ENCODE data around the gene REG1A.

The REG1A gene, protein sequence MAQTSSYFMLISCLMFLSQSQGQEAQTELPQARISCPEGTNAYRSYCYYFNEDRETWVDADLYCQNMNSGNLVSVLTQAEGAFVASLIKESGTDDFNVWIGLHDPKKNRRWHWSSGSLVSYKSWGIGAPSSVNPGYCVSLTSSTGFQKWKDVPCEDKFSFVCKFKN

DNA sequence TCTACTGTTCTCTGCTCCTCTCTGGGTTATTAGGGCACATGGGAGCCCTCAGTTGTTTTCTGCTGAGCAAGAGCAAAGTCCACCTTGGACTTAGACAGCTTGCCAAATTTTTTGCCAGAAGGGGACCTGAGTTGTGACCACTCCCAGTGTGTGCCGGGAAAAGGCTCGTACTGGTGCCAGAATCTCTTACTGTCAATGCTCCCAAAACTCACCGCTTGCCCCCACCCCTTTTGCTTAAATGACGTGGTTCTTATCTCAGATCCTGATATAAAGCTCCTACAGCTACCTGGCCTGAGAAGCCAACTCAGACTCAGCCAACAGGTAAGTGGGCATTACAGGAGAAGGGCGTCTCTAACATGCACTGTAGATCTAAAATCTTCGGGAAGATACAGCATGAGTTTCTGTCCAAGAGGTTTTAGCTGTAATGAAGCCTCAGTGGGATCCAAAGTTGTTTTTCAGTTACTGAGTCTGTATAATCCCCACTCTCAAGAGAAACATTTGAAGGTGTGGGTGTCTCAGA lies at the start of gene REG1A:
Gene REG1A, plus strand, starts transcription at position 295 of the 520 bp plus-strand sequence. CDS start 374 bp downstream, outside the sequence.
- no peak for DNase-seq (ENCODE audit: low spot score)

DNA sequence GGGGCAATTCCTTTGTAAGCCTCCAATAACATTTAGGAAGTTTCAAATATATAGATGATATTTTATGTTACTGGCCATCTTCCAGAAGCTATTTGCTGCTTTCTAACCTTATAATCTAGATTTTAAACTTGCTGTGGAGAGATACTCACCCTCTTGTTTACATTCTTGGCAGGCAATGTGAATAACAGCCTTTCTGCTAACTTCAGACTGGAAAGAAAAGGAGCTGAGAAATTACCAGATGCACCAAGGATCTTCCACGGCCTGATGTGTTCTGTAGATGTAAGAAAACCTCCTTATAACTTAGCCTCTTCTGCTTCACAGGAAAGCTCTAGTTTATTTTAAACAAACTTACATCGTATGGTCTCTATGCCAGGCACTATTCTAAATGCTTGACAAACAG lies 49.2 kb upstream of the REG1A start:
- DNase-seq (ENCODE audit: low spot score): no peak

DNA sequence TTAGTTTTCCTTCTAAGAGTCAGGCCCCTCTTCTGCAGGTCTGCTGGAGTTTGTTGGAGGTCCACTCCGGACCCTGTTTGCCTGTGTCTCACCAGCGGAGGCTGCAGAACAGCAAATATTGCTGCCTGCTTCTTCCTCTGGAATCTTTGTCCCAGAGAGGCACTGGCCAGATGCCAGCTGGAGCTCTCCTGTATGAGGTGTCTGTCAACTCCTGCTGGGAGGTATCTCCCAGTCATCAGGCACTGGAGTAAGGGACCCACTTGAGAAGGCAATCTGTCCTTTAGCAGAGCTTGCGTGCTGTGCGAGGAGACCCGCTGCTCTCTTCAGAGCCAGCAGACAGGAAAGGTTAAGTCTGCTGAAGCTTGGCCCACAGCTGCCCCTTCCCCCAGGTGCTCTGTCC lies 37.3 kb upstream of the REG1A start:
- DNase-seq (ENCODE audit: low spot score): no peak

DNA sequence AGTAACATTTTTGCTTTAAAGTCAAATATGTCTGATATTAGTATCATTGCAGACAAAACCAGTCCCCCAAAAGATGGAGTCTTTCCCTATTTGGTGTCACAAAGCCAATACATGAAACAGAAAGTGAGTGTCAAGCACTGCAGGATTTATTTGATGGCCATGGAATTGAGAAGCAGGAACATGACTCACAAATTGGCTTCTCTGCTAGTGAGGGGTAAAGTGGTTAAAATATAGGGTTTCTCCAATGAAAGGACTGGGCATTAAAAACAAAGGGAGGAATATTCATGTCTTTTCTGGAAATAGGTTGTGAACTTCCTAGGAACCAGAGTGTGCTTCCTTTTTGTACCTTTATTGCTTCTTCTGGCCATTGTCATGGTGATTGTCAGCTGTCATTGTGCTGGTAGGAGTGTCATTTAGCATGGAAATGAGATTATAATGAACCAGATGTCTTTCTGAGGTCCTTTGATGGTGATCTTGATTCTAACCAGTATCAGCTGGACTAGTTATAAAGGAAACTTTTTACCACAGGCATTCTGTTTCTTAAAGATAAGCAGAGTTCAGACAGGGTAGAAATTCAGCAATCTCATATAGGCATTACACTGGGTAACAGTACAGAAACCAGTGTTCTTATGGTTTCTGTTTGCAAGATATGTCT lies 36.6 kb upstream of the REG1A start:
- no peak for DNase-seq (ENCODE audit: low spot score)

DNA sequence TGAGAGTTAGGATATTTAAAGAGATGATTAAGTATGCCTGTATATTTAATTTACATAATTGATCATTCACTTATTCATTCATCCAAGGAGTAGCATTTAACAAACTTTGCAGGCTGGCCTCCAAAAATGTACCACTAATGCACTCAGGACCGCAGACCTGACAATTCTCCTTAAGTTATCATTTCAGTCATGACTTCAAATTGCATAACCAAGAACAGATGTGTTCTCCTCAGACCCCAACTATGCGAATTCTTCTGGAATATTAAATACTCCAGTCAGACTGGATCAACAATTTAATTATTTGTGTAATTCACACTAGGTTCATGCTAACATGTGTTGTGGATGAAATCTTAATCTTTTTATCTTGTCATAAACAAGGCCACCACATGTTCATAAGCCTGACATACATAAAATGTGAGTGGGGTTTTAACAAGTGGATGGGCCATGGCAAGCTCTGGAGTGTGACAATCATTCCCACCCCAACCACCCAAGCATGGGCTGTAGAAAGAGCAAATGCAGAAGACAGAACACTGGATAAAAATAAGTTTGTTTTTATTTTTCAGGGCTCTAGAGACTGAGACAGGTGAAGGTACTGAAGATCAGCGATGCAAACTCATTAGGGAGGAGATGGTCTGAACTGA lies 35.7 kb upstream of the REG1A start:
- no peak for DNase-seq (ENCODE audit: low spot score)

DNA sequence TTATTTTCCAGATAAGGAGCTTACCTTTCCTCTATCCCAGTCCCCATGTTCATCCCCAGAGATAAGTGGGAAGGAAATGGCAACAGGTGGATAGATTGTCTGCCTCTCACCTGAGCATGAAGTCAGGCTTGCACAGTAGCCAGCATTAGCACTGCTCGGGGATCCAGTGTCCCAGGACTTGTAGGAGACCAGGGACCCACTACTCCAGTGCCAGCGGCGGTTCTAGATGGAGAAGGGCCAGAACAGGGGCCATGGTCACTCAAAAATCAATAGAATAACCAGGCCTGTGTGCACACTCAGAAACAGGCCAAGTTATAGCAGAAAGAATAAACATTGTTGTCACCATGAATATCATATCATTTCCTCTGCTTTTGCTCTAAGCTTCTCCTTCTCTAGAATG lies 34.9 kb upstream of the REG1A start:
- DNase-seq (ENCODE audit: low spot score): no peak

DNA sequence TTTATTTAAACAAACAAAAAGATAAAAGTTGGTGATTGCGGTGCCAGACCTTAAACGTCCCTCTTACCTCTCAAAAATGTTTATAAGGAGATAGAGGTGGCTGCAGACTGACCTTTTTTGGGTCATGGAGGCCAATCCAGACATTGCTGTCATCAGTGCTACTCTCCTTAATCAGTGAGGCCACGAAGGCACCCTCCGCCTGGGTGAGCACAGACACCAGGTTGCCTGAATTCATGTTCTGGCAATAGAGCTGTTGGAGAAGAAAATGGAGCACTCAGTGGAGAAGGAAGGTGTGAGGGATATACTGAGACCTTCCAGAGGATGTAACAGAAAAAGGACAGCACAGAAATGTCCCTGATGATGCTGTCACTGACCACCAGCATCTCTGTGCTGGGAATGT lies 34.0 kb upstream of the REG1A start:
- DNase-seq (ENCODE audit: low spot score): no peak

DNA sequence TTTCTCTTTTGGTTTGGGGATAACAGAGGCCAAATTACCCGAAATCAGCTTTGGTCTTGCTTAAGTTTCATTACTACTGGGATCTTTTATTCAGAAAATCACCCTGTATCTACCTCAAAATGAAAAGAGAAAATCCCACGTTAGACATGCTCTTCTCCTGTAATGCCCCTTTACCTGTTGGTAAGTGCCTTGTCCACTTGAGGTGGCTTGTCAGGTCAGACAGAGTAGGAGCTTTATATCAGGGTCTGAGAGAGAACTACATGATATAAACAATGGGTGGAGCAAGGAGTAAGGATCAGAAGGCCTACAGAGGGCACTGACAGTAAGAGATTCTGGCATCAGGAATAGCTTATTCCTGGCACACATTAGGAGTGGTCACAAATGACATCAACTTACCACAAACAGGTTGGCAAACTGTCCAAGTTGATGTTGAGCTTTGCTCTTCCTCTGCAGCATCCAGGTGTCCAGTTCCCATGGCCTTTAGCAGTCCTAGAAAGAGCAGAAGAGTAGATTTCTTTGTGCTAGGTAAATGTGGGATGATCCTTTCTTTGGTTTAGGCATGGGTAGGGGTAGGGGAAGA lies 32.4 kb upstream of the REG1A start, which contains the start of gene REG1B:
Gene REG1B, minus strand, starts transcription at position 209 of the 580 bp plus-strand sequence. CDS start 381 bp downstream, outside the sequence.
- no peak for DNase-seq (ENCODE audit: low spot score)

DNA sequence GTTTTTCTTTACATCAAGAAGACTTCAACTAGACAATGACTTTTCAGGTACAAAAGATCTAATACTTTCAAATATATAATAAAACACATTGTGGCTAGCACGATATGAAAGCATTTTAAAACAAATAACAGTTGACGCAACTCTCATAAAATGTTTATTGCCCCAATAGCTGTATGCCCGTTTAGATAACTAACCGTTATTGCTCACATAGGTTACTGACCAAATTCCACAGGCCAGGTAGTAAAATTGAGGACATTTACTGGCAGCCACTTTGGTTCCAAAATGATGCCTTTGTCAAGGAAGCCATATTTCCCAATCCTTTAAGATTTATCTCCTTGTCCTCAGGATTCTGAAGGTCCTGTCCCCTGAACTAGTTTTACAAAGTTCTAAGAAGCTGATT lies 29.6 kb upstream of the REG1A start:
- no peak for DNase-seq (ENCODE audit: low spot score)

DNA sequence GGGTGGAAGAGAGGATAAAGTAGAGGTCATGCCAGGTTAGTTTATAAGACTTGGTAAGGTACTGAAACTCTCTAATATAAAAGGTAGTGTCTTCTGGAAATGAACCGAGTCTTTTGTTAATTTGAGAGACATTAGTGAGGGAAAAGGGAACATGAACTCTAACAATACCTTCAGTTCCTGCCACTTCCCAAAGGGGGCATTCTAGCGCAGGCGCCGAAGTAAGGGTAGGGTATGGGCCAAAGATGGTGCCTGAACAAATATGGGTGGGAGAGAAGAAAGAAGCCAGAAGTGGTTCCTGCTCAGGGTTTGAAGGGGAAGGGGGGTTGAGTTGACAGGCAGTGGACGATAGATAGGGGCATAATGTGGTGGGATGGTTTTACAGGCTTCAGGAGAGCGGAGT lies 22.4 kb upstream of the REG1A start:
- no peak for DNase-seq (ENCODE audit: low spot score)

DNA sequence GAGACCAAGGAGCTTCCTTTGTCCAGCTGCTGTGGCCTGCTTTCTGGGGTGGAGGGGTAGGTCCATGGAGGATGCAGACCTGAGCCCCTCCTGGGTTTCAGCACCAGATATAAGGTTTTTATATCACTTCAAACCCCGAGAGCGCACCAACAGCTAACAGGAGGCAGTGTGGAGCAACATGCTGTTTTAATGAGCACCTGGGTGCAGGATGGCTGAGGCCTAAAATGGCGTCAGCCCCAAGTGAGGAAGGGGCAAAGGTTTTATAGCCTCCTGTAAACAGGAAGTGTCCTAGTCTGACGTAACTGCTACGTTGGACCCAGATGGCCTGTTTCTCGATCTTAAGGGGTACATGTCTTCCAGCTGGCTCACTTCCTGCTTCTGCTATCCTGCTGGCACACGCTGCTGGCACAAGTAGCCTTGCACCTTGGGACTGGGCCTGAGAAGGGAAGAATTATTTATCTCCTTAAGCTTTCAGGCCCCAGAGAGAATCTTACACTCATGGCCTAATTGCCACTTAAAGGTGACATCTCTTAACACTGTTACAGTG lies 21.1 kb upstream of the REG1A start:
- DNase-seq (ENCODE audit: low spot score): no peak

DNA sequence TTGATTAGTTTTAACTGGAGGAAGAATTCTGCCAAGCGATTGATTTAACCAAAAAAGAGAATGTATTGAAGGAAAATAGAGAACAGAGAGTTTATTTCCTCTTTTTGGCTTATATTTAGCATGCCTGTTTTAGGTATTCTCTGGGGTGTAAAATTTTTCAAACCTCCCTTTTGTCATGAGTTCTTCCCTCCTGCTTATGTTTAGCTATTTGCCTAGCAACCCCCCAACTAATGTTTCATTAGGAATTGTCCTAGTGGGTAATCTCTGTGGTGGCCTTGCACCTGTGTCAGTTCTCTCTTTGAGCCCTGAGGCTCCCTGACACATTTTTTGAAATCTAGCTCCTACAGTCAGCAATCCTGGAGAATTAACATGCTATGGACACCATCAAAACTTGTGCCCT lies 20.0 kb upstream of the REG1A start:
- no peak for DNase-seq (ENCODE audit: low spot score)

DNA sequence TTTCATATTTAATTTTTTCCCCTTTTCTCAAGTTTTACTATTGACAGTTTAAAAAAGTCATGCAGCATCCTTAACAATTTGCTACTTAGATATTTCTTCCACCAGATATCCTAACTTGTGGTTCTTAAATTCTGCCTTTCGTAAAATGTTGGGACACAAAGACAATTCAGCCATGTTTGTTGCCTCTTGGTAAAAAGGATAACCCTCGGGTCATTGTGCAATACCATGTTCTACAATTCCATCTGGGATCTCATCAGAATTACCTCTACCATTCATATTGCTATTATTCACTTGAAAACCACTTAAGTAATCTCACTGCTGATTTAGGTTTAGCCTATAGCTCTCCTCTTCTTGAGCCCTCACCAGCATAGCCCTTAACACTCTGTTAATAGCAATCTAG lies 19.3 kb upstream of the REG1A start:
- DNase-seq (ENCODE audit: low spot score): no peak

DNA sequence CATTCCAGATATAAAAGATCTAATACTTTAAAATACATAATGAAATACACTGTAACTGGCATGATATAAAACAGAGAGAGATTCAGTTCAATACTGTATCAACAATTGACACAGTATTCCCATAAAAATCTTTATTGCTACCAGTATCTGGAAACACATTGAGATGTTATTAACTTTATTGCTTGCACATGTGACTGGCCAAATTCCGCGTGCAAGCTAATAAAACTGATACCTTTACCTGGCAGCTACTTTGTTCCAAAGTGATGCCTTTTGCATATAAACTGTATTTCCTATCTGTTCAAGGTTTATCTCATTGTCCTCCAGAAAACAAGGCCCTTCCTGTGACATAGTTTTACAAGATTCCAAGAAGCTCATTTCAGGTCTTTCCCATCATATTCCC lies 17.1 kb upstream of the REG1A start:
- no peak for DNase-seq (ENCODE audit: low spot score)

DNA sequence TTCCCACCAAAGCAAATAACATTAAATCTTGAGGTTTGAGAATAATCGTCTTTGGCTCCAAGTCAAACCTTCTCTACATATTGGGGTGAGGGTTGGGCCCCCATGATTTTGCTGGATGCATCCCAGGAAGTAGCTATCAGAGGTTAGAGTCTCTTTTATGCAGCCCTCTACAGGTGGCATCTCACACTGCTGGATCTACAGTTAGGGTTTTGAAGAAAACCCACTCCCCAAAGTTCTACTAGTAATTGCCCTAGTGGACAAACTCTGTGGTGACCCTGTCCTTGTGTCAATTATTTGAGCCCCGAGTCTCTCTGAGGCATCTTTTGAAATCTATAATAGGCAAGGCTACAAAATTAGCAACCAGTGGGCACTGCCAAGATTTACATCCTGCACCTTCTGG lies 15.0 kb upstream of the REG1A start:
- DNase-seq (ENCODE audit: low spot score): no peak

DNA sequence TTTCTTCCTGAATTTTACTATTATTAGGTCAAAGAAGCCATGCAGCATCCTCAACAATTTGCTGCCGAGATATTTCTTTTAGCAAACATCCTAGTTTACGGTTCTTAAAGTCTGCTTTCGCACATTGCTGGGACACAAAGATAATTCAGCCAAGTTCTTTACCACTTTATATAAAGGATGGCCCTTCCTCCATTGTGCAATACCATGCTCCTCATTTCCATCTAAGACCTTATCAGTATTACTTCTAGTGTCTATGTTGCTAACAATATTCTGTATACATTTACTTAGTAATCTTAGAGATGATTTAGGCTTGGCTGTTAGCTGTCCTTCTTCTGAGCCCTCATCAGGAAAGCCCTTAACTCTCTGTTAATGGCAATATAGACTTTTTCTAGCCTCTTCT lies 8.0 kb upstream of the REG1A start:
- no peak for DNase-seq (ENCODE audit: low spot score)

DNA sequence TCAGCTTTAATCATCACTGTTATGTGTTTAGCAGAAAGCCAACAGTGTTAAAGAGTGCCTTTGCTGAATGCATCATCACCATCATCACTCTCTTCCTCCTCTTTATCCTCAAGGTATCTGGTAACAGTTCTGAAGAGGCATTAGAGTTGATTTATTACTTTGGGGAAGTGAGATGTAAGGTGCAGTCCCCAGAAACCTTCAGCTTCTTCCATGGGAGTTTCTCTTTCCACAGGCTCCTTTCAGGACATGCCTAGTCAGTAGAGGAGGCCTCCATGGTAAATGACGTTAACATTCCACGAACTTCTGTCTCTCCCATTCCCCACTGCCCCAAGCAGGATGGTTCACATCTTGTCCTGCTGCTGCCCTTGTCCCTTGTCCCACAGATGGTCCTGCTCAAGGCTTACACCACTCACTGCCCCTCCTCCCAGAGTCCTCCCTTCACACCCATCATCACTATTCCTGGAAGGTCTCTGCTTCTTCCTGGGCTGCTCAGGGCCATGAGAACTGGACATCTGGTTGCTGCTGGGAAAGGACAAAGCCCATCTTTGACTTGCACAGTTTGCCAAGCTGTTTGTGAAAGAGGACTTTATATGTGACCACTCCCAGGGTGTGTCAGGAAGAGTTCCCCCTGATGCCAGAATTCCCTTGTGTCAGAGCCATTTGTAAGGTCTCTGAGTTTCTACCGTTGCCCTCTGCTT lies 5.3 kb upstream of the REG1A start:
- no peak for DNase-seq (ENCODE audit: low spot score)

DNA sequence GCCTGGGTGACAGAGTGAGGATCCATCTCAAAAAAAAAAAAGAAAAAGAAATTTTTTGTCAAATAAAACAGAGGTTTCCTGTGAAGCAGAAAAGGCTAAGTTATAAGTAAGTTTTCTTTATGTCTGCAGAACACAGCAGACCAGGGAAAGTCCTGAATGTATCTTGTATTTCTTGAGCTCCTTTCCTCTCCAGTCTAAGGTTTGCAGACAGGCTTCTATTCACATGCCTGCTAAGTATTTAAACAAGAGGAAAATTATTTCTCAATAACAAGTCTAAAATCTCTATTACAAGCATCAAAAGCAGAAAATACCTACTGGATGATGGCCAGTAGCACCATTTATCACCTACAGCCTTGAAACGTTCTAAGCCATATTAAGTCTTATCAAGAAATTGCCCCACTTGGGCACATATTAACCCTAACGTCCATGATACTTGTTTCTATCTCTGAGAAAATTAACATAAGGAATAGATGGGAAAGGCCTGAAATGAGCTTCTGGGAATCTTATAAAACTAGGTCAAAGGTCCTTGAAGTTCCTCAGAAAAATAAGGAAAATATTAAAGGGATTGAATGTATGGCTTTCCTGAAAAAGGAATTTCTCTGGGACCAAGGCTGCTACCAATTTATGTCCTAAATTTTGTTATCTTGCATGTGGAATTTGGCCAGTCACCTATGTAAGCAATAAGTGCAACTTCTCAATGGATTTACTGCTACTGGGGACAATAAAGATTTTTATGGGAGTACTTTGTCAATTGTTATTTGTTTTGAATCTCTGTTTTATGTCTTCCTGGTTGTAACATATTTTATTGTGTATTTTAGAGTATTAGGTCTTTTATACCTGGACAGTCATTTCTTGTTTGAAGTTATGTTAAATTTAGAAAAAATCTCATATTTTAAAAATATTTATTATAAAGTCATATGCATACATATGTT lies 3.0 kb upstream of the REG1A start:
- no peak for DNase-seq (ENCODE audit: low spot score)

DNA sequence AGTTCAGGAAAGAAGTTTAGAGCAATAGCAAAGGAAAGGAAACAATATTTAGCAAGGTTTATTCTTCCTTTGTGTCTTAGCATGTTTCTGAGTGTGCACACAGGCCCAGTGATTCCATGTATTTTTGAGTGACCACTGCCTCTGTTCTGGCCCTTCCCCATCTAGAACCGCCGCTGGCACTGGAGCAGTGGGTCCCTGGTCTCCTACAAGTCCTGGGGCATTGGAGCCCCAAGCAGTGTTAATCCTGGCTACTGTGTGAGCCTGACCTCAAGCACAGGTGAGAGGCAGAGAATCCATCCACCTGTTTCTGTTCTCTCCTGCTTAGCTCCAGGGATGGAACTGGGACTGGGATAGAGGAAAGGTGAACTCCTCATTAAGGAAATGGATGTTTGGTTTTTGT lies 2.4 kb downstream of the REG1A start:
- no peak for DNase-seq (ENCODE audit: low spot score)

DNA sequence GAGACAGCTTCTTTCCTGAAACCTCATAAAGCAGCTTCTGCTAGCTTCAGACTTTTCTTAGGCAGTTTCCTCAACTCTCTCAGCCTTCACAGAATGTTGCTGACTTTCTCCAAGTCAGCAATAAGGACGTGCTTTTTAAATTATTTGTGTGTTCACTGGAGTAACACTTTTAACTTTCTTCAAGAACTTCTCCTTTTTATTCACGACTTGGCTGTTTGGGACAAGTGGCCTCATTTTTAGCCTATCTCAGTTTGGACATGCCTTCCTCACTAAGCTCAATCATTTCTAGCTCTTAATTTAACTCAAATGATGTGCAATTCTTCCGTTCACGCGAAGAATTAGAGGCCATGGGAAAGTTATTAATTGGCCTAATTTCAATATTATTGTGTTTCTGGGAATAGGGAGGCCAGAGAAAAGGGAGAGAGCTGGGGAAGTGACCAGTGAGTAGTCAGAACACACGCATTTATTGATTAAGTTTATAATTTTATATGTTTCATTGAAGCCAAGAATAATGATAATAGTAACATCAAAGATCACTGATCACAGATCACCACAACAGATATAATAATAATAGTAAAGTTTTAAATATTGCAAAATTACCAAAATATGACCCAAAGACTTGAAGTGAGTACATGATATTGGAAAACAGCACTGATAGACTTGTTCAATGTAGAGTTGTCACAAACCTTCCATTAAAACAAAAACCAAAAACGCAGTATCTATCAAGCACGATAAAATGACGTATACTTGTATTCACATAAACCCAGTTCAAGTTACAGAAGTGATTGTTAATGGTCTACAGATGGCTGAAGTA lies 4.8 kb downstream of the REG1A start:
- DNase-seq (ENCODE audit: low spot score): no peak
